CD4-positive, alpha-beta T cell (primary cell): ENCODE measurements around the gene PQBP1. TPM values are rescaled to one million over a fixed set of nuclear protein-coding genes. Genes with fewer than 3 reads are reported as not detected.
"Not testable (repeated sequence)": the region's sequence is repeated elsewhere in the genome, so short reads cannot be mapped to it uniquely, and the experiment has no call there.

Source experiments
- ATAC-seq: fragments of 200-7000 bp; cut with Tn5 transposase; one replicate; pipeline ENCODE4 v1.10.0; 2022; ENCODE audit warnings: mild to moderate bottlenecking; ENCODE audit not compliant: poor library complexity
- CTCF ChIA-PET: fragments of 350-600 bp; sonication (Branson Sonifier 250); formaldehyde crosslinking; loops from one replicate; lab custom pipeline; 2021; ENCODE audit warnings: antibody characterized with exemption, inconsistent platforms; lab: Charles Lee
- POLR2A ChIA-PET: fragments of 350-600 bp; sonication (Branson Sonifier 250); formaldehyde crosslinking; loops from one replicate; lab custom pipeline; 2021; ENCODE audit warnings: antibody characterized with exemption, inconsistent platforms; lab: Charles Lee
- DNase-seq, 14 experiments: peaks; one replicate each; pipeline ENCODE4 v3.0.0-alpha.2; 2013 to 2020; ENCODE audit warnings: mixed read lengths in 2 of 14
- H3K27ac ChIP-seq, 2 donors: one replicate each; pipeline versions ENCODE4 v1.5.1 to v1.7.0; 2013; ENCODE audit warnings: low read length in 2 of 2, low read depth in 1 of 2, mild to moderate bottlenecking in 1 of 2
- H3K27me3 ChIP-seq, 2 experiments: 1 replicate in 1 of 2; 2 replicates in 1 of 2; pipeline versions ENCODE4 v1.6.1 to v1.7.0; 2013; ENCODE audit warnings: low read length in 2 of 2, control low read depth in 1 of 2, mild to moderate bottlenecking in 1 of 2, moderate library complexity in 1 of 2; ENCODE audit not compliant: insufficient read depth in 2 of 2, control insufficient read depth in 1 of 2
- H3K36me3 ChIP-seq: one replicate; pipeline ENCODE4 v1.6.1; 2013; ENCODE audit warnings: low read length, control low read depth; ENCODE audit not compliant: insufficient read depth
- H3K4me1 ChIP-seq: one replicate; pipeline ENCODE4 v1.6.1; 2013; ENCODE audit warnings: low read length, control low read depth; ENCODE audit not compliant: insufficient read depth
- H3K4me3 ChIP-seq: one replicate; pipeline ENCODE4 v1.5.1; 2013; ENCODE audit warnings: mild to moderate bottlenecking, low read length, moderate library complexity
- H3K9me3 ChIP-seq, 2 experiments: 1 replicate in 1 of 2; 2 replicates in 1 of 2; pipeline versions ENCODE4 v1.6.1 to v1.7.0; 2013; ENCODE audit warnings: low read length in 2 of 2, mild to moderate bottlenecking in 2 of 2, control low read depth in 1 of 2, moderate library complexity in 1 of 2; ENCODE audit not compliant: control insufficient read depth in 1 of 2, insufficient read depth in 1 of 2
- H3K27ac Mint-ChIP-seq: one replicate; pipeline ENCODE4 v1.8.0; 2020; ENCODE audit warnings: mixed read lengths
- H3K27me3 Mint-ChIP-seq: one replicate; pipeline ENCODE4 v1.8.0; 2021; ENCODE audit warnings: mixed read lengths
- H3K36me3 Mint-ChIP-seq: one replicate; pipeline ENCODE4 v1.8.0; 2021; ENCODE audit warnings: low read depth, mixed read lengths
- H3K4me1 Mint-ChIP-seq: one replicate; pipeline ENCODE4 v1.8.0; 2021; ENCODE audit warnings: low read depth, mixed read lengths
- H3K4me3 Mint-ChIP-seq: one replicate; pipeline ENCODE4 v1.8.0; 2020; ENCODE audit warnings: mild to moderate bottlenecking, mixed read lengths
- H3K9me3 Mint-ChIP-seq: one replicate; pipeline ENCODE4 v1.8.0; 2020; ENCODE audit warnings: mixed read lengths
- CTCF ChIP-seq: fragments of 200-600 bp; IDR thresholded peaks from one replicate; pipeline ENCODE4 v1.8.0; 2022; ENCODE audit warnings: antibody characterized with exemption, mild to moderate bottlenecking
- intact Hi-C, 2 experiments: fragments of 100-400 bp; cut with DNase I in 1 of 2; cut with micrococcal nuclease in 1 of 2; formaldehyde crosslinking; loops; one replicate each; pipeline versions ENCODE4 v1.15.1 to v1.9.0; 2023 to 2025; cut with DNase I, micrococcal nuclease
- total RNA-seq, 174 experiments: library from RNA in 2 of 174; stranded (reverse) in 2 of 174; gene quantifications; one replicate each; pipeline ENCODE4 v1.2.3 and lab custom pipeline; 2021 to 2026

The PQBP1 gene
- total RNA-seq, 2 experiments from 2014 or later: 73.0 to 76.6 TPM

- Mint-ChIP-seq H3K4me3 (no peak overlapping the region), H3K27me3 (no peaks in the 10 kb centered on the region), H3K9me3 (no peaks in the 10 kb centered on the region), H3K36me3 (no peaks in the 10 kb centered on the region), H3K27ac (no peak overlapping the region), H3K4me1 (no peaks in the 10 kb centered on the region)
- POLR2A ChIA-PET: no interaction called here
- Histone ChIP-seq H3K27ac (no peak overlapping the region), H3K9me3 (no peaks in the 10 kb centered on the region), H3K36me3 (no peaks in the 10 kb centered on the region), H3K4me1 (no peaks in the 10 kb centered on the region), H3K27me3 (no peaks in the 10 kb centered on the region), H3K4me3 (no peak overlapping the region)
- DNase-seq: no peak
- CTCF ChIA-PET: no interaction called here
- intact Hi-C loops: loop anchor here in 1 of 2 experiments (10.0 kb wide), 1 partner anchor 49 kb away; the partner anchor contains the start of gene PCSK1N
- no peak for ATAC-seq
- TF ChIP-seq CTCF: no peak
Observed at GRCh38 chrX:48883729-48884128, 14.0 kb upstream of the PQBP1 start.

- H3K9me3 Mint-ChIP-seq, H3K4me1 ChIP-seq, H3K36me3 Mint-ChIP-seq, ATAC-seq, H3K27ac ChIP-seq, H3K27me3 ChIP-seq, DNase-seq, H3K4me3 ChIP-seq, POLR2A ChIA-PET, H3K36me3 ChIP-seq, H3K27me3 Mint-ChIP-seq, H3K27ac Mint-ChIP-seq, CTCF ChIA-PET, H3K9me3 ChIP-seq, H3K4me3 Mint-ChIP-seq: not testable (repeated sequence)
- intact Hi-C loops: loop anchor here in 1 of 2 experiments (10.0 kb wide), 1 partner anchor 52 kb away; the partner anchor contains the start of gene PCSK1N
- peaks cover 11% of the 10 kb centered on the region for H3K4me1 Mint-ChIP-seq
Observed at GRCh38 chrX:48886586-48886985, 11.1 kb upstream of the PQBP1 start.

- no peaks in the 10 kb centered on the region for H3K9me3 ChIP-seq
- peaks cover 17% of the 10 kb centered on the region for H3K4me1 ChIP-seq
- no peaks in the 10 kb centered on the region for H3K27me3 ChIP-seq
- CTCF ChIA-PET: interaction anchor here (1.1 to 2.8 kb wide), 3 partner anchors 56 to 242 kb away, joined by 4 to 11 read pairs (median 7); partner anchors contain the start of gene OTUD5
- peaks cover 19% of the 10 kb centered on the region for H3K36me3 ChIP-seq
- Mint-ChIP-seq H3K36me3 (peaks cover 8% of the 10 kb centered on the region), H3K9me3 (no peaks in the 10 kb centered on the region), H3K4me1 (peaks cover 20% of the 10 kb centered on the region), H3K27me3 (no peaks in the 10 kb centered on the region), H3K4me3 (peak overlapping the region; percentile 94), H3K27ac (peak overlapping the region; percentile 82)
- intact Hi-C loops: loop anchor here (2.0 to 5.0 kb wide), 3 partner anchors 26 to 152 kb away; partner anchors contain the start of gene TFE3 (in 1 of the 2)
- ATAC-seq (no peak), DNase-seq (no peak)
- POLR2A ChIA-PET: interaction anchor here (0.9 to 2.8 kb wide), 7 partner anchors 14 to 207 kb away, joined by 3 to 19 read pairs (median 9); partner anchors contain the start of genes HDAC6, OTUD5, SLC35A2 and WAS
- H3K27ac ChIP-seq: peak overlapping the region in 1 of 2 donors; percentile 29
- TF ChIP-seq CTCF: no peak
- H3K4me3 ChIP-seq: peak overlapping the region; percentile 60
Observed at GRCh38 chrX:48890296-48890925, 7.3 kb upstream of the PQBP1 start.
